Left lobe of liver (tissue), 2 donors: ENCODE results near the gene SYT10. TPM values are rescaled to one million over a fixed set of nuclear protein-coding genes. Genes with fewer than 3 reads are reported as not detected.
"Not testable (repeated sequence)": the region's sequence is repeated elsewhere in the genome, so short reads cannot be mapped to it uniquely, and the experiment has no call there.

Experiments
- ATAC-seq: fragments of 200-7000 bp; cut with Tn5 transposase; one replicate; pipeline ENCODE4 v1.9.1; 2020; ENCODE audit warnings: mild to moderate bottlenecking, moderate library complexity
- DNase-seq: peaks from one replicate; pipeline ENCODE4 v3.0.0-alpha.2; 2020; ENCODE audit warnings: low spot score
- total RNA-seq: library from RNA; stranded (reverse); gene quantifications from one replicate; pipeline ENCODE4 v1.2.1, GENCODE V29; 2021
- donor health status: DM: no; HTN: no; CAD: no; lungs with moderate emphysema.
- donor health status: DM: no; HTN: yes; CAD: no.

Gene SYT10
- total RNA-seq, 1 donor from 2014 or later, result 0.23 TPM

GRCh38 chr12:33357181-33357580, 82.4 kb downstream of the SYT10 start:
- DNase-seq (no peak), ATAC-seq (no peak)

DNA sequence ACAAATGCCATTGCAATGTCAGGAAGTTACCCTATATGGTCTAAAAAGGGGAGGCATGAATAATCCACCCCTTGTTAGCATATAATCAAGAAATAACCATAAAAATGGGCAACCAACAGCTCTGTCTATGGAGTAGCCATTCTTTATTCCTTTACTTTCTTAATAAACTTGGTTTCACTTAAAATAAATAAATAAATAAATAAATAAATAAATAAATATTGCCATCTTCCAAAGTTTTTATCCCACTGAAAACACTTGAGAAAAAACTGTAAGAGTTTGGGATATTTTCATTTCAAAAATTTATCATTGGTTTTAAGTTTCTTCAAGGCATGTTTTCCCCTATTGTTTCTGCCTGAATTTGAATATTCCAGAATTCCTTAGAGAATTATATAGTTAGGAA, 89.8 kb downstream of the SYT10 start:
- ATAC-seq, result no peak
- DNase-seq, result no peak

- not testable (repeated sequence) for DNase-seq
Observed at GRCh38 chr12:33331961-33332398, 107.6 kb downstream of the SYT10 start.

GRCh38 chr12:33330940-33331339, 108.7 kb downstream of the SYT10 start:
- DNase-seq, result no peak

More at GRCh38 chr12:33331961-33332398, 107.6 kb downstream of the SYT10 start:
- ATAC-seq, result not testable (repeated sequence)

More at GRCh38 chr12:33330940-33331339, 108.7 kb downstream of the SYT10 start:
- ATAC-seq, result no peak
